ENCODE results near the gene SHISA7.

The SHISA7 gene

DNA sequence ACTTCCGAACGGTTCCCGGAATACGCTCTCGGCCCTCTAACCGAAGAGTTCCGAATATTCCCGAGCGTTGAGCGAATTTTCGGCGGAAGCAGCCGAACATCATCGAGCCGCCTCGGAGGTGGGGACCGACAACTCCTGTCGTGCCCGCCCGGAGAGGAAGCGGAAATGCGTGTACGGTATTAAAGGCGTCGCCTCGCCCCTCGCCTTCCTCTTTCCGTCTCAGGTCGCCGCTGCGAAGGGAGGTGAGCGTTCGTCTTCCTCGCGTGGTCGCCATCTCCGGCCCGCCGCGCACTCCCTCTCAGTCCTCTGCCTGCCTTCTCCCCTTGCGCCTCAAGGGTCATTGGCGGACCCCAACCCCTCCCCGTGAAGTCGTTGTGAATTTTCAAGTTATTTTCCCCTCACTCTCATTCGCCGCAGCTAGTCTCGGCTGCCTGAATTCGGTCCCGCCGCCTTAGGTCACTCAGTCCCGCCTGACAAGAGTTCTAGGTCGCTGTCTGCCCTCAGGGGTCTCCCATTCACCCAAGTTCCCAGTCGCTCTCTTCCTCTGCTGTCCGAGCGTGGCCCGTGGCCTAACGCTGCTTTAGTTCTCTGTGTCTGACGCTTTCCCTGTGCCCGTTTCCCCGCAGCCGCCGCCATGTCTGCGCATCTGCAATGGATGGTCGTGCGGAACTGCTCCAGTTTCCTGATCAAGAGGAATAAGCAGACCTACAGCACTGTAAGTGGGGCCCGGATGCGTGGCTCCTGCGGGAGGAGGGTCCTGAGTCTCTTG is 57.2 kb downstream of the SHISA7 start, which contains the start of gene RPL28:
TSS of gene RPL28 (plus strand) at position 209 of the 769 bp plus-strand sequence. CDS start at position 635, 426 bp downstream.
- DNase-seq: peak; percentile 99

DNA sequence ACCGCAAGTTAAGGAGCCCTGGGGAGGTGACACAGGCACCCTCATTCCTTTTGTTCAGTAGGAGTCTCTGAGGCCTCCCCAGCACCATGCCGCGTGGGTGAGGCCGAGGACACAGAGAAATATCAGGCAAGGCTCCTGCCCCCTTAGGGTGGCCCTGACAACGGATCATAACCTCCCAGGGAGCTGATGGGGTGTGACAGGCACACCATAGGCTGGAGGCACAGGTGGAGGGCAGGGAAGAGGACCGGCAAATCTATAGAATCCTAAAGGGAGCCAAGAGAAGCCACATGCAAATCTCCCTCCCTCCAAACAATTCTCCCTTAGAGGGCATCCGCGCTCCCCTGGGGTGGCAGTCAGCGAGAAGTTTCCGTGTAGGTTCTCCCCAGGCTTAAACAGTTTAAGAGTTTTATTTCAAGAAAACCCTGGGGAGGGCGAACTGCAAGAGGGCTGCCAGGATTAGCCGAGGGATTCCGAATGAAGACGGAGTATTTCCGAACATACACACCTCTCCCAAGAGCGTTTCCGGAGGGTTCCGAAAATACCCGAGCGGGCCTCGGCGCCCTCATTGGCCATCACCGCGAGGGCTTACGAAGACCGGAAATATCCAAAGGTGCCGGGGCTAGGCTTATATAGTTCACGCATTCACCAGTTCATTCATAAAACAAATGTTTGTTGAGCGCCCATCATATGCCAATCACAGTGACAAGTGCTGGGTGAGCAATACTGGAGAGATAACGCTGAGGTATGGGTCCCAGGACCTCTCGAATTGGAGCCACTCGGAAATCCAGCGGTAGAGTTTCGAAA is 58.0 kb downstream of the SHISA7 start:
- peak; percentile 98 for DNase-seq

GRCh38 chr19:55384131-55384919 is 58.8 kb downstream of the SHISA7 start, which contains the start of gene TMEM238:
TSS of gene TMEM238 (minus strand) at chr19:55384292. CDS start at chr19:55384259, 33 bp downstream.
- DNase-seq: peak; percentile 66

DNA sequence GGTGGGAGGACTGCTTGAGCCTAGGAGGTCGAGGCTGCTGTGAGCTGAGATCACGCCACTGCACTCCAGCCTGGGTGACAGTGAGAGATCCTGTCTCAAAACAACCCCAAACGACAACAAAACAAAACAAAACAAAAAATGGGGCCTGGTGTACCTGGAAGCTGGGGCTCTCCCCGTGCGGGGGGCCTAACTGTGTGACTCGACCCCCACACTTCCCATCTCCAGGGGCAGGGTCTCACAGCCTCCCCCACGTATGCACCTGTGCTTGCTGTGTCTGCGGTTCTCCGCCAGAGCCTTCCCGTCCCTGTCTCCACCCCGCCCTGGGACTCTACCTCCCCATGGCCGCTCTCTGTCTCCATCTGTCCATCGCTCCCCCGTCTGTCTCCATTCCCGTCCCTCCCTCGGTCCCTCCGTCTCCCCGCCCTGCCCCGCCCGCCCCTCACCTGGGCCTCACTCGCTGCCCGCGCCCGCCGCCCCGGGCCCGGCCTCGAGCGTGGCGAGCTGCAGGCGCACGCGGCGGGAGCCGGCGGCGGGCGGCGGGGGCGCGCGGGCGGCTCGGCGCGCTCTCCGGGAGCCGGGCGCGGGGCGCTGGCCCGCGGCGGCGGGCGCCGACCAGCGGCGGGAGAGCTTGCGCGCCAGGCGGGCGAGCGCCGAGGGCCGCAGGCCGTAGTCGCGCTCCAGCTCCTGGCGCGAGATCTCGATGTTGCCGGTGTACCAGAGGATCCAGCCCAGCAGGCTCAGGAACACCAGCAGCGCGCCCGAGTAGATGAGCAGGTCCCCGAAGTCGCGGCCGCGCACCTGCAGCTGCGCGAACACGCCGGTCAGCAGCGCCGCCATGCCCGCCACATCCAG is 59.6 kb downstream of the SHISA7 start:
- peak; percentile 68 for DNase-seq

- no peak for DNase-seq
Observed at GRCh38 chr19:55382522-55383054, 60.5 kb downstream of the SHISA7 start.

- no peak for DNase-seq
Observed at GRCh38 chr19:55382013-55382412, 61.1 kb downstream of the SHISA7 start.

- DNase-seq: no peak
Observed at GRCh38 chr19:55379174-55379573, 63.9 kb downstream of the SHISA7 start.
